GM12878 (cell line): ENCODE data around the gene KCNH6. TPM values are rescaled to one million over a fixed set of nuclear protein-coding genes. Genes with fewer than 3 reads are reported as not detected.
A peak's percentile ranks its signal among the peaks of the same experiment; 100 is the strongest.

Source experiments
- ATAC-seq: fragments of 200-7000 bp; cut with Tn5 transposase; 3 replicates; pipeline ENCODE4 v1.9.1; 2020; ENCODE audit warnings: mild to moderate bottlenecking, moderate library complexity
- BruUV-seq: library from RNA; stranded (reverse); fragments of 400-500 nt; replicated peaks from 2 replicates; lab custom pipeline; 2021; lab: Mats Ljungman, UMichigan
- CTCF ChIA-PET: fragments of 300-600 bp; sonication (Branson Sonifier 250); formaldehyde crosslinking; extraction: SDS; loops from one replicate; lab custom pipeline; 2021; ENCODE audit warnings: inconsistent platforms; lab: Yijun Ruan, JAX
- POLR2A ChIA-PET: fragments of 350-600 bp; formaldehyde crosslinking; extraction: SDS; loops from one replicate; lab custom pipeline; 2021; ENCODE audit warnings: inconsistent platforms; lab: Charles Lee
- RAD21 ChIA-PET: fragments of 300-600 bp; sonication (Branson Sonifier 250); formaldehyde crosslinking; loops from one replicate; lab custom pipeline; 2023; ENCODE audit warnings: antibody characterized with exemption; ENCODE audit not compliant: unreplicated experiment; lab: Charles Lee
- SMC1A ChIA-PET: fragments of 300-600 bp; sonication (Branson Sonifier 250); formaldehyde crosslinking; loops from one replicate; lab custom pipeline; 2023; ENCODE audit not compliant: unreplicated experiment, uncharacterized antibody; lab: Charles Lee
- DNase-seq: peaks from one replicate; pipeline ENCODE4 v3.0.0-alpha.2; 2011; ENCODE audit warnings: low read depth, low spot score
- FAIRE-seq: peaks from 3 replicates; lab custom pipeline; 2011; peaks lifted over from hg19 to GRCh38; lab: Jason Lieb, UNC
- H2AFZ ChIP-seq: 2 replicates; pipeline ENCODE4 v1.6.0; 2011; ENCODE audit warnings: low read depth, low read length, control low read depth; ENCODE audit not compliant: control insufficient read depth
- H3K27ac ChIP-seq: 2 replicates; pipeline ENCODE4 v1.5.1; 2011; ENCODE audit warnings: control low read depth; ENCODE audit not compliant: control insufficient read depth, insufficient read depth
- H3K27me3 ChIP-seq, 2 experiments: replicated peaks in 1 of 2; 2 replicates each; pipeline versions ENCODE4 v1.6.0 to v1.6.1; 2011; ENCODE audit warnings: low read length in 1 of 2; ENCODE audit not compliant: control insufficient read depth in 2 of 2, insufficient read depth in 2 of 2
- H3K36me3 ChIP-seq, 2 experiments: 2 replicates each; pipeline ENCODE4 v1.5.1; 2011; ENCODE audit warnings: low read length in 1 of 2; ENCODE audit not compliant: control insufficient read depth in 2 of 2, insufficient read depth in 2 of 2
- H3K4me1 ChIP-seq: 2 replicates; pipeline ENCODE4 v1.6.1; 2011; ENCODE audit warnings: mild to moderate bottlenecking, low read length, moderate library complexity, mixed read lengths; ENCODE audit not compliant: control insufficient read depth, insufficient read depth
- H3K4me2 ChIP-seq: 2 replicates; pipeline ENCODE4 v1.6.0; 2011; ENCODE audit warnings: control low read depth; ENCODE audit not compliant: control insufficient read depth, insufficient read depth
- H3K4me3 ChIP-seq: fragments of 200-600 bp; sonication (generic); 2 replicates; pipeline ENCODE4 v1.5.1; 2016
- H3K79me2 ChIP-seq: 2 replicates; pipeline ENCODE4 v1.6.0; 2011; ENCODE audit warnings: low read length; ENCODE audit not compliant: control insufficient read depth, insufficient read depth
- H3K9ac ChIP-seq: 2 replicates; pipeline ENCODE4 v1.8.0; 2011; ENCODE audit warnings: low read length, control low read depth, mixed read lengths; ENCODE audit not compliant: control insufficient read depth, insufficient read depth
- H3K9me3 ChIP-seq: replicated peaks from 3 replicates; pipeline ENCODE4 v1.5.1; 2011; ENCODE audit warnings: mild to moderate bottlenecking, low read length; ENCODE audit not compliant: control insufficient read depth, insufficient read depth
- H4K20me1 ChIP-seq: 2 replicates; pipeline ENCODE4 v1.6.0; 2011; ENCODE audit not compliant: control insufficient read depth, insufficient read depth
- BACH1 ChIP-seq: fragments of 450-650 bp; IDR thresholded peaks from 2 replicates; pipeline ENCODE4 v1.6.1; 2017; ENCODE audit warnings: mild to moderate bottlenecking, borderline replicate concordance
- IKZF1 ChIP-seq: fragments of 450-650 bp; conservative IDR thresholded peaks from 2 replicates; pipeline ENCODE4 v1.6.1; 2017; ENCODE audit warnings: antibody characterized with exemption, mild to moderate bottlenecking
- MYB ChIP-seq: fragments of 150-350 bp; IDR thresholded peaks from 2 replicates; pipeline ENCODE4 v1.6.1; 2014; ENCODE audit warnings: mild to moderate bottlenecking, low read depth, low read length, borderline replicate concordance
- NFYB ChIP-seq: IDR thresholded peaks from 2 replicates; pipeline ENCODE4 v1.6.1; 2011; ENCODE audit warnings: low read depth, mild to moderate bottlenecking, low read length, improper control_type of control experiment, moderate library complexity; ENCODE audit not compliant: insufficient read depth
- NR2F1 ChIP-seq: fragments of 450-650 bp; conservative IDR thresholded peaks from 2 replicates; pipeline ENCODE4 v1.6.1; 2017; ENCODE audit warnings: mild to moderate bottlenecking
- POLR2AphosphoS5 ChIP-seq: IDR thresholded peaks from 2 replicates; pipeline ENCODE4 v1.6.1; 2011; ENCODE audit warnings: mild to moderate bottlenecking, low read length, inconsistent platforms
- POU2F2 ChIP-seq: IDR thresholded peaks from 3 replicates; pipeline ENCODE4 v1.6.1; 2011; ENCODE audit warnings: low read depth, mild to moderate bottlenecking, low read length, borderline replicate concordance
- SUPT20H ChIP-seq: IDR thresholded peaks from 2 replicates; pipeline ENCODE4 v1.6.1; 2011; ENCODE audit warnings: low read depth, mild to moderate bottlenecking, low read length, moderate library complexity, borderline replicate concordance; ENCODE audit not compliant: control insufficient read depth
- USF2 ChIP-seq: IDR thresholded peaks from 2 replicates; pipeline ENCODE4 v1.6.1; 2011; ENCODE audit warnings: low read depth, low read length, improper control_type of control experiment, borderline replicate concordance
- WGBS: methylation state at CpG from one replicate; pipeline ENCODE4 v1.1.6; 2016; ENCODE audit warnings: low lambda C conversion rate; ENCODE audit not compliant: insufficient replicate concordance, insufficient coverage; ENCODE audit errors: missing lambda C conversion rate; 5-methylcytosine and 5-hydroxymethylcytosine counted together
- in situ Hi-C: fragments of 300-500 bp; cut with MboI; formaldehyde crosslinking; loops from 9 replicates; pipeline ENCODE4 v1.14.3; 2018; ENCODE audit warnings: mixed read lengths
- intact Hi-C: fragments of 100-400 bp; cut with micrococcal nuclease; formaldehyde crosslinking; loops from one replicate; pipeline ENCODE4 v1.14.2; 2022; ENCODE audit not compliant: unreplicated experiment
- polyA plus RNA-seq, 11 experiments: library from polyadenylated mRNA; depleted of rRNA in 4 of 11; unstranded in 6 of 11; stranded (reverse) in 5 of 11; fragments of >200 nt; fragmentation: Nextera tagmentation in 4 of 11; fragmentation: Illumina TruSeq in 1 of 11; extraction: Ambion mirVana in 4 of 11; extraction: Trizol in 1 of 11; gene quantifications; 1 replicate in 1 of 11; 2 replicates in 10 of 11; pipeline versions ENCODE4 v1.2.1 to v1.2.3, GENCODE V29; 2011 to 2016; ENCODE audit warnings: inconsistent platforms in 2 of 11, missing spikeins in 2 of 11, low read depth in 1 of 11
- total RNA-seq, 4 experiments: library from RNA; depleted of rRNA in 3 of 4; stranded (reverse); fragments of >200 nt in 3 of 4; fragmentation: Illumina TruSeq in 1 of 4; extraction: Trizol in 1 of 4; gene quantifications; 2 replicates each; pipeline versions ENCODE4 v1.2.1 to v1.2.3, GENCODE V29; 2013 to 2021
- TF ChIP-seq, protein P1 (sequence below): fragments of 450-650 bp; IDR thresholded peaks from 2 replicates; pipeline ENCODE4 v1.6.1; 2014; ENCODE audit warnings: mild to moderate bottlenecking
- TF ChIP-seq, protein P2 (sequence below): fragments of 450-650 bp; IDR thresholded peaks from 2 replicates; pipeline ENCODE4 v1.6.1; 2016; ENCODE audit warnings: mild to moderate bottlenecking
- TF ChIP-seq, protein P3 (sequence below): fragments of 450-650 bp; IDR thresholded peaks from 2 replicates; pipeline ENCODE4 v1.6.1; 2017; ENCODE audit warnings: mild to moderate bottlenecking, moderate library complexity

Gene KCNH6
- total and polyA plus RNA-seq, 10 of the 15 experiments (the other 5 are each of a cell fraction or from before 2014, with no cell fraction given): not detected

GRCh38 chr17:63528183-63528582, 5.0 kb downstream of the KCNH6 start (continued):
- TF ChIP-seq SUPT20H: no peak
- TF ChIP-seq MYB: no peak
- TF ChIP-seq USF2: no peak
- TF ChIP-seq, protein P1, sequence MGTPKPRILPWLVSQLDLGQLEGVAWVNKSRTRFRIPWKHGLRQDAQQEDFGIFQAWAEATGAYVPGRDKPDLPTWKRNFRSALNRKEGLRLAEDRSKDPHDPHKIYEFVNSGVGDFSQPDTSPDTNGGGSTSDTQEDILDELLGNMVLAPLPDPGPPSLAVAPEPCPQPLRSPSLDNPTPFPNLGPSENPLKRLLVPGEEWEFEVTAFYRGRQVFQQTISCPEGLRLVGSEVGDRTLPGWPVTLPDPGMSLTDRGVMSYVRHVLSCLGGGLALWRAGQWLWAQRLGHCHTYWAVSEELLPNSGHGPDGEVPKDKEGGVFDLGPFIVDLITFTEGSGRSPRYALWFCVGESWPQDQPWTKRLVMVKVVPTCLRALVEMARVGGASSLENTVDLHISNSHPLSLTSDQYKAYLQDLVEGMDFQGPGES: no peak
- no peak for TF ChIP-seq BACH1
- TF ChIP-seq NFYB: no peak

DNA sequence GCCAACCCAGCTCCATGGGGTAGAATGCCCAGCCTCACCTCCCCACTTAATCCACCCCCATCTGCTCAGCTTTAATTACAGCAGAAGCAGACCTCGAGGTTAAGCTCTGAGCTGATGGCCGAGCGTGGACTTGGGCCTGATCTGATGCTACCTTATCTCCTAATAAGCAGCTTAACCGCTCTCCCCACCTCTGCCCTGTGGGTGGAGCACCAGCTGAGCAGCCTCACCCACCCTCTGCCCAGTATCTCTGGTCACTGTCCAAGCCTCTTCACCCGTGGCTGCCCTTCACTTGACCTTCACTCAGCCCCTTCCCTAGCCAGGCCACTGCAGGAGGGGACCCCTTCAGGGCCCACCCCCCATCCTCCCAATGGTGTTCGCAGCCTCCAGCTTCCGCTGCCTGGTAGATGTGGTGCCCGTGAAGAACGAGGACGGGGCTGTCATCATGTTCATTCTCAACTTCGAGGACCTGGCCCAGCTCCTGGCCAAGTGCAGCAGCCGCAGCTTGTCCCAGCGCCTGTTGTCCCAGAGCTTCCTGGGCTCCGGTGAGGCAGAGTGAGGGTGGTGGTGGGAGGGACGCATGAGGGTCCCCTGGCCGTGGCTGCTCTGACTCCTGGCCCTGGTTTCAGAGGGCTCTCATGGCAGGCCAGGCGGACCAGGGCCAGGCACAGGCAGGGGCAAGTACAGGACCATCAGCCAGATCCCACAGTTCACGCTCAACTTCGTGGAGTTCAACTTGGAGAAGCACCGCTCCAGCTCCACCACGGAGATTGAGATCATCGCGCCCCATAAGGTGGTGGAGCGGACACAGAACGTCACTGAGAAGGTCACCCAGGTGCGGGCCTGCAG, 6.8 kb downstream of the KCNH6 start:
- H3K36me3 ChIP-seq: no peaks in the 10 kb centered on the region
- no peak overlapping the region for H3K27ac ChIP-seq
- TF ChIP-seq IKZF1: no peak
- TF ChIP-seq, protein P2, sequence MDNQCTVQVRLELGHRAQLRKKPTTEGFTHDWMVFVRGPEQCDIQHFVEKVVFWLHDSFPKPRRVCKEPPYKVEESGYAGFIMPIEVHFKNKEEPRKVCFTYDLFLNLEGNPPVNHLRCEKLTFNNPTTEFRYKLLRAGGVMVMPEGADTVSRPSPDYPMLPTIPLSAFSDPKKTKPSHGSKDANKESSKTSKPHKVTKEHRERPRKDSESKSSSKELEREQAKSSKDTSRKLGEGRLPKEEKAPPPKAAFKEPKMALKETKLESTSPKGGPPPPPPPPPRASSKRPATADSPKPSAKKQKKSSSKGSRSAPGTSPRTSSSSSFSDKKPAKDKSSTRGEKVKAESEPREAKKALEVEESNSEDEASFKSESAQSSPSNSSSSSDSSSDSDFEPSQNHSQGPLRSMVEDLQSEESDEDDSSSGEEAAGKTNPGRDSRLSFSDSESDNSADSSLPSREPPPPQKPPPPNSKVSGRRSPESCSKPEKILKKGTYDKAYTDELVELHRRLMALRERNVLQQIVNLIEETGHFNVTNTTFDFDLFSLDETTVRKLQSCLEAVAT: no peak
- TF ChIP-seq POU2F2: no peak
- TF ChIP-seq, protein P3, sequence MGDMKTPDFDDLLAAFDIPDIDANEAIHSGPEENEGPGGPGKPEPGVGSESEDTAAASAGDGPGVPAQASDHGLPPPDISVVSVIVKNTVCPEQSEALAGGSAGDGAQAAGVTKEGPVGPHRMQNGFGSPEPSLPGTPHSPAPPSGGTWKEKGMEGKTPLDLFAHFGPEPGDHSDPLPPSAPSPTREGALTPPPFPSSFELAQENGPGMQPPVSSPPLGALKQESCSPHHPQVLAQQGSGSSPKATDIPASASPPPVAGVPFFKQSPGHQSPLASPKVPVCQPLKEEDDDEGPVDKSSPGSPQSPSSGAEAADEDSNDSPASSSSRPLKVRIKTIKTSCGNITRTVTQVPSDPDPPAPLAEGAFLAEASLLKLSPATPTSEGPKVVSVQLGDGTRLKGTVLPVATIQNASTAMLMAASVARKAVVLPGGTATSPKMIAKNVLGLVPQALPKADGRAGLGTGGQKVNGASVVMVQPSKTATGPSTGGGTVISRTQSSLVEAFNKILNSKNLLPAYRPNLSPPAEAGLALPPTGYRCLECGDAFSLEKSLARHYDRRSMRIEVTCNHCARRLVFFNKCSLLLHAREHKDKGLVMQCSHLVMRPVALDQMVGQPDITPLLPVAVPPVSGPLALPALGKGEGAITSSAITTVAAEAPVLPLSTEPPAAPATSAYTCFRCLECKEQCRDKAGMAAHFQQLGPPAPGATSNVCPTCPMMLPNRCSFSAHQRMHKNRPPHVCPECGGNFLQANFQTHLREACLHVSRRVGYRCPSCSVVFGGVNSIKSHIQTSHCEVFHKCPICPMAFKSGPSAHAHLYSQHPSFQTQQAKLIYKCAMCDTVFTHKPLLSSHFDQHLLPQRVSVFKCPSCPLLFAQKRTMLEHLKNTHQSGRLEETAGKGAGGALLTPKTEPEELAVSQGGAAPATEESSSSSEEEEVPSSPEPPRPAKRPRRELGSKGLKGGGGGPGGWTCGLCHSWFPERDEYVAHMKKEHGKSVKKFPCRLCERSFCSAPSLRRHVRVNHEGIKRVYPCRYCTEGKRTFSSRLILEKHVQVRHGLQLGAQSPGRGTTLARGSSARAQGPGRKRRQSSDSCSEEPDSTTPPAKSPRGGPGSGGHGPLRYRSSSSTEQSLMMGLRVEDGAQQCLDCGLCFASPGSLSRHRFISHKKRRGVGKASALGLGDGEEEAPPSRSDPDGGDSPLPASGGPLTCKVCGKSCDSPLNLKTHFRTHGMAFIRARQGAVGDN: no peak
- no peak for TF ChIP-seq NR2F1
- TF ChIP-seq POLR2AphosphoS5: no peak
- H4K20me1 ChIP-seq: no peaks in the 10 kb centered on the region
- in situ Hi-C loops (no loop called here), intact Hi-C loops (no loop called here)
- no TSS peak for BruUV-seq
- no peaks in the 10 kb centered on the region for H3K27me3 ChIP-seq
- CTCF ChIA-PET: interaction anchor here (0.9 kb wide), 1 partner anchor 104 kb away, joined by 4 read pairs; no protein-coding TSS in a partner anchor
- H3K4me3 ChIP-seq: no peak overlapping the region
- no peak for DNase-seq
- POLR2A ChIA-PET: interaction anchor here (0.6 kb wide), 1 partner anchor 79 kb away, joined by 4 read pairs; no protein-coding TSS in a partner anchor
- peak; percentile 27; the same call in 1 of the 3 replicates for ATAC-seq
- H3K4me2 ChIP-seq: no peak overlapping the region
- H3K9me3 ChIP-seq: no peaks in the 10 kb centered on the region
- no peaks in the 10 kb centered on the region for H3K79me2 ChIP-seq
- no peaks in the 10 kb centered on the region for H3K4me1 ChIP-seq
- FAIRE-seq: no peak
- no peak overlapping the region for H2AFZ ChIP-seq
- RAD21 ChIA-PET: no interaction called here
- no peak overlapping the region for H3K9ac ChIP-seq
- WGBS: 40% methylated on average over 26 of the region's 26 CpGs
- SMC1A ChIA-PET: interaction anchor here (0.9 kb wide), 1 partner anchor 72 kb away, joined by 3 read pairs; no protein-coding TSS in a partner anchor
